AG09319 (cell line): ENCODE results near the gene GTF3A.

Source experiments
- DNase-seq: peaks from one replicate; pipeline ENCODE4 v3.0.0-alpha.2; 2010; ENCODE audit warnings: low read depth; ENCODE audit errors: extremely low read depth
- TF ChIP-seq, protein P1 (sequence below): IDR thresholded peaks from 2 replicates; pipeline ENCODE4 v1.5.1; 2011; ENCODE audit warnings: low read depth, mild to moderate bottlenecking, inconsistent platforms, low read length, moderate library complexity

The GTF3A gene

DNA sequence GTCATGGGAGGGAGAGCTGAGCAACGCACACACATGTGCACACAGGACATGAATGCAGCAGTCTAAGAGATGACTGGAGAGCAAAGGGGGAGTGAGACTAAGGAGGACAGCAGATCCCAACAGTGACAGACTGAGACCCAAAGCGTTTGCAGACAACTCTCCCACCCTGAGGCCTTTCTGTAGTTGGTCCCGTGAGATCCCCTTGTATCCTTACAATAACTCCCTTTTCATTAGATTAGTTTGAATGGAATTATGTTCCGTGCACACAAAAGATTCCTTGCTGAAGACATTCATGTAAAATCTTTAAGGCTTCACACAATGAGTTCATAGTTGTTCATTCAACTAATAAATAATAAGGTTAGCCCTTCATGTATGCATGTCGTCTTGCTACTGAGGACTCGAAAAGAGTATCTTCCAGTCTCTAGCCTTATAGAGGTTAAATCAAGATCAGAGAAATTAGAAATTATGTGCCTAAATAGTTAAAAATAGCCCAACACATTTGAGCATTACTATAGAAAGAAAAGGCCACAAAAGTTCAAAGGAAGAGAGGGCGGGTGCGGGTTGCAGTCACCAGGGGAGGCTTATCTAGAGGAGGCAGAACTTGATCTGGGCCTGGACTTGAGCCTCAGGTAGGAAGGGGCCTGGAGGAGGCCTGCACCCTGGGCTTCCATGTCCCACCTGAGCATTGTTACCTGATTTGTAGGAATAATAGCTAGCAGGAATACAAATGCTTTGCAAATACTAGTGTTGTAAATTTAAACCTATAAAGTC is 3.1 kb upstream of the GTF3A start:
- no peak for DNase-seq

DNA sequence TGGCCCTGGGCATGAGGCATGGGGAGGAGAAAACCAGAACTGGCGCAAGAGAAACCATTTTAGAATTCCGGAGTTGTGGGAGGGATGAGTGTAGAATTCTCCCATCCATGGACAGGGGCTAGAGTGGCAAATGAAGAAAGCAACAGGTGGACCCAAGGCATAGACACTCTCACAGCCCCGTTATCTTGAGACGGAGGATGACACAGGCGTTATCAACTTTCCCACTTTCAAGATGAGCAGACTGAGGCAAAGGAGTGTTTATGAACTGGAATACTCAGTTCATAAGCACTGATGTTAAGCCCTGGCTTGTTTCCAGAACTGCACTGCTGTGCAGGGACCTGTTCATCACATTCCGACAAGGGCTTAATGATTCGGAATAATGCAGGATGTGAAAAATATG is 1.1 kb upstream of the GTF3A start:
- DNase-seq, result no peak
- TF ChIP-seq, protein P1, sequence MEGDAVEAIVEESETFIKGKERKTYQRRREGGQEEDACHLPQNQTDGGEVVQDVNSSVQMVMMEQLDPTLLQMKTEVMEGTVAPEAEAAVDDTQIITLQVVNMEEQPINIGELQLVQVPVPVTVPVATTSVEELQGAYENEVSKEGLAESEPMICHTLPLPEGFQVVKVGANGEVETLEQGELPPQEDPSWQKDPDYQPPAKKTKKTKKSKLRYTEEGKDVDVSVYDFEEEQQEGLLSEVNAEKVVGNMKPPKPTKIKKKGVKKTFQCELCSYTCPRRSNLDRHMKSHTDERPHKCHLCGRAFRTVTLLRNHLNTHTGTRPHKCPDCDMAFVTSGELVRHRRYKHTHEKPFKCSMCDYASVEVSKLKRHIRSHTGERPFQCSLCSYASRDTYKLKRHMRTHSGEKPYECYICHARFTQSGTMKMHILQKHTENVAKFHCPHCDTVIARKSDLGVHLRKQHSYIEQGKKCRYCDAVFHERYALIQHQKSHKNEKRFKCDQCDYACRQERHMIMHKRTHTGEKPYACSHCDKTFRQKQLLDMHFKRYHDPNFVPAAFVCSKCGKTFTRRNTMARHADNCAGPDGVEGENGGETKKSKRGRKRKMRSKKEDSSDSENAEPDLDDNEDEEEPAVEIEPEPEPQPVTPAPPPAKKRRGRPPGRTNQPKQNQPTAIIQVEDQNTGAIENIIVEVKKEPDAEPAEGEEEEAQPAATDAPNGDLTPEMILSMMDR, result no peak

More for the DNA sequence above, 3.1 kb upstream of the GTF3A start:
- TF ChIP-seq, protein P1, result no peak

DNA sequence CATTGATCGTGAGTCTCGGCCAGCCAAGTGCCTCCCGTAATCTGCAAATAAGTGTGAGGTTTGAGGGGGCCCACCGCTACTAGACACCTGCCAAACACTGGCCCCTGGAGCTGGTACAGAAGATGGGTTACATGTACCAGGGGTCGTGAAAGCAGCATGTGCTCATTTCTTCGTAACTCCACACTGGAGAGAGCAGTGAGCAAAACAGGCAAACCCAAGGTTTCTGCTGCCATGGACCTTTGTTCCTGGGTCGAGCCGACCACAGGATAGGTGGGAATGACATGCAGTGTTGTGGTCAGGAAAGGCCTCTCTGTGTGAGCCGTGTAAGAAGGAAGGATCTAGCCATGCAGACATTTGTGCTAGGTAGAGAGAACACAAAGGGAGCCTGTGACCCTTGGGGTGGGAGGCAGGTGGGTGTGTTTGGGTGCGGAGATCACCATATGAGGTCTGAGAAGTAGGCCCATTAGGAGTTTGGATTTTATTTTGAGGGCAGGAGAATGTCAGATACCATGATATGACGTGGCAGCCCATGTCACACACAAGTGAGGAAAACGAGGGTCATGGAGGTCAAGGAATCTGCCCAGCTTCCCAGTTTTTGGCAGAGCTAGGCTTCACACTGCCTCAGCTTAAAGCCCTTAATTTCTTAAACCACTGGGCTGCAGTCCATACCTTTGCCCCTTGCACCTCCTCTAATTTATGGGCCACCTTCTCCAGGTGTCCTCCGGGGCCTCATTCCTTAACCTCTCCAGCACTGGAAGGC is 919 bp downstream of the GTF3A start:
- DNase-seq, result no peak
- TF ChIP-seq, protein P1, result no peak

DNA sequence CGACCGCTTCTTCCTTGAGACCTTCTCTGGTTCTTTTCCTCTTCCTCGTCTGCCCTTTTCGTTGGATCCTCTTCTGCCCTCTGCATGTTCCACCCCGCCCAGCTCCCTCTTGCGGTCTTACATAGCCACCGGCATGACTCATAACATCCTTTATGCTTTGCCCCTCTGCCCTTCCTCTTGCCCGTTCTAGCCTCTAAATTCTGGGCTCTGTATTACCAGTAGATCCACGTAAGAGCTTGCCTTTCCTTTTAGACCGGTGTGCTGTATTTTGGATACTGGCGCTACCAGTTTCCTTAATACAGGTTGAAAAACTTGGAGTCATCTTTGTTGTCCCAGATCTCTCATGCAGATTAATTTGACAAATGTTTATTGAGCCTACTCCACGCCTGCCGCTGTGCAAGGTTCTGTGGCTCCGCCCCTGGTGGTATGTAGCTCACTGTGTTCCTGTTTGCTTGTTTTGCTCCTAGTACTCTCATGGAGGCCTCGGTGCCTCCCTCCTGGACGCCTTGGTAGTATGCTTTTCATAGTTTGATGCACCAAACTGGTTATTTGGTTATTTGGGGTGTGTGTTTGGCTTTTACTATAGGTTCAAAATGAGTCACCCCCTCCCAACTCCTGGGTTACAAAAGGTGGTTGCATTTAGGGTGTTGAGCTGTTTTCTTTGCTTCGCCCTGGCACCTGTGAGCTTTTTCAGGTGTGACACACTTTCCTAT is 1.7 kb downstream of the GTF3A start:
- DNase-seq, result no peak
- TF ChIP-seq, protein P1, result peak; percentile 48

DNA sequence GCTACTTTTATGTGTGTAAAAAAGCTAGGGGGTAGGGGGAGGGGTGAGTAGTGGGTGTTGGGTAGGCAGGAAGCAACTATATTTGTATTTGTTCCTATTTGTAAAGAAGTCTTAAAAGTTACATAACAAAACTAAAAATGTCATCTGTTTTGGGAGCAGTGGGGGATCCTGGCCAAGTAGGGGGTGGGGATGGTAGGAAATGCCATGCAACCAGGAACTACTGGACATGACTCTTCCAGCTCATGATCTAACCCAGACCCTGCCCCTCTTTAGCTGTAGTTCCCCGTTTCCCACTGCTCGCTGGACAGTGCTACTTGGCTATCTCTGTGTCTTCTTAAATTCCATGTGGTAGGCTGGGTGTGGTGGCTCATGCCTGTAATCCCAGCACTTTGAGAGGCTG is 3.2 kb downstream of the GTF3A start:
- TF ChIP-seq, protein P1, result no peak
- no peak for DNase-seq

DNA sequence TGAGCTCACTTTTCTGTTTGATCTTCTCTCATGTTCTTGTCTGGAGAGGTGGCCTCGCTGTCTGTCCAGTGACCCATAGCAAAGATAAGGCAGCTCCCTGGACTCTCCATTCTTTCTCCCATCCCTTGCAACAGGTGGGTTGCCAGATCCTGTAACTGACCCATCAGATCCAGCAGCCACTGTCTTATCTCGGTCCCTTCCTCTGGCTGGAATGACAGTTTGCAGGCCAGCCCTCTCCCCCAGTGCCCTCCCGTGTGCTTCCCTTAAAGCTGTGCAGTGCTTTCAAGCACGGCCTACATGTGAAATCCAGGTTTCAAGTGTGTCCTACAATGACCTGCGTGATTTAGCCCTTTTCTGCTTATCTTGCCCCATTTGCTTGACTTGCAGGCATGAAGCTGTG is 3.7 kb downstream of the GTF3A start:
- TF ChIP-seq, protein P1, result no peak
- no peak for DNase-seq
